ENCODE data around the gene TBX3. TPM values are rescaled to one million over a fixed set of nuclear protein-coding genes. Genes with fewer than 3 reads are reported as not detected.

The TBX3 gene
- polyA plus RNA-seq, 1 of the 3 experiments (the other 2 are of a cell fraction), result 10.2 TPM

- TF ChIP-seq CTCF (IDR thresholded peaks at IDR 0.05) (no peak), FOXM1 (IDR thresholded peaks at IDR 0.05; ENCODE audit: low read depth) (no peak), USF1 (IDR thresholded peaks at IDR 0.05; ENCODE audit: borderline replicate concordance, low read depth) (no peak), GABPA (IDR thresholded peaks at IDR 0.05; ENCODE audit: low read depth) (no peak), SIN3A (IDR thresholded peaks at IDR 0.05; ENCODE audit: borderline replicate concordance, low read depth, low read length) (no peak), NRF1 (IDR thresholded peaks at IDR 0.05; ENCODE audit: low read depth, low read length) (no peak)
Measured at GRCh38 chr12:114691763-114692185, 7.8 kb upstream of the TBX3 start (continued).

GRCh38 chr12:114691196-114691595, 7.2 kb upstream of the TBX3 start:
- Histone ChIP-seq H2AFZ (ENCODE audit: low read depth) (no peak overlapping the region), H3K27me3 (ENCODE audit: insufficient read depth) (no peaks in the 10 kb centered on the region; the same call in 1 of the 2 replicates), H3K9me2 (no peaks in the 10 kb centered on the region), H3K9me3 (no peaks in the 10 kb centered on the region), H3K4me2 (no peak overlapping the region), H3K9ac (no peak overlapping the region), H3F3A (replicated peaks; ENCODE audit: insufficient read depth) (no peaks in the 10 kb centered on the region), H3K79me2 (ENCODE audit: insufficient read depth) (no peaks in the 10 kb centered on the region), H4K20me1 (ENCODE audit: insufficient read depth) (no peaks in the 10 kb centered on the region), H3K4me3 (ENCODE audit: low read depth in 2 of 2, low read length in 1 of 2) (no peak overlapping the region), H3K4me1 (ENCODE audit: control insufficient read depth in 1 of 2, insufficient read depth in 2 of 2, low read depth in 1 of 2, low read length in 1 of 2) (peaks cover 0 to 13% of the 10 kb centered on the region in 2 experiments; a peak in 1 of 4 replicates), H3K27ac (ENCODE audit: low read depth in 2 of 2, low read length in 1 of 2) (no peak overlapping the region), H3K36me3 (replicated peaks in 1 of 2; ENCODE audit: control insufficient read depth in 1 of 2, insufficient read depth in 2 of 2, low read length in 1 of 2) (no peaks in the 10 kb centered on the region)
- POLR2A ChIA-PET, result no interaction called here
- WGBS (ENCODE audit: low lambda C conversion rate), result 85% methylated on average over 5 of the region's 6 CpGs
- peak; percentile 35 for DNase-seq
- TF ChIP-seq USF2 (IDR thresholded peaks at IDR 0.05; ENCODE audit: borderline replicate concordance, low read depth, low read length) (no peak), SIN3A (IDR thresholded peaks at IDR 0.05; ENCODE audit: borderline replicate concordance, low read depth, low read length) (no peak), FOXM1 (IDR thresholded peaks at IDR 0.05; ENCODE audit: low read depth) (no peak), USF1 (IDR thresholded peaks at IDR 0.05; ENCODE audit: borderline replicate concordance, low read depth) (no peak), YY1 (IDR thresholded peaks at IDR 0.05; ENCODE audit: low read depth) (no peak), GABPA (IDR thresholded peaks at IDR 0.05; ENCODE audit: low read depth) (no peak), POLR2AphosphoS5 (IDR thresholded peaks at IDR 0.05; ENCODE audit: low read depth, low read length) (no peak), RCOR1 (IDR thresholded peaks at IDR 0.05; ENCODE audit: low read length) (no peak), ZBTB33 (IDR thresholded peaks at IDR 0.05; ENCODE audit: borderline replicate concordance, low read depth) (no peak), RFX5 (IDR thresholded peaks at IDR 0.05; ENCODE audit: low read length) (no peak), RXRA (IDR thresholded peaks at IDR 0.05; ENCODE audit: borderline replicate concordance, low read depth) (no peak), MEF2A (IDR thresholded peaks at IDR 0.05; ENCODE audit: borderline replicate concordance, low read depth) (no peak), MXI1 (IDR thresholded peaks at IDR 0.05; ENCODE audit: low read depth, low read length) (no peak), TAF1 (IDR thresholded peaks at IDR 0.05; ENCODE audit: borderline replicate concordance, low read depth, low read length) (no peak), SMC3 (IDR thresholded peaks at IDR 0.05; ENCODE audit: low read depth, low read length) (no peak)
- CTCF ChIA-PET, result interaction anchor here (1.0 kb wide), 1 partner anchor 83 kb away, joined by 3 read pairs; no protein-coding TSS in a partner anchor
